Ovary (tissue), 3 donors: ENCODE measurements around the gene VSTM5.

ENCODE experiments used
- CTCF ChIP-seq, 3 donors: fragments of 450-650 bp in 2 of 3; fragments of 200-600 bp in 1 of 3; IDR thresholded peaks; one replicate each; pipeline versions ENCODE4 v1.5.1 to v1.8.0; 2016 to 2022; ENCODE audit warnings: antibody characterized with exemption in 3 of 3, mild to moderate bottlenecking in 1 of 3
- EP300 ChIP-seq: sonication (generic); formaldehyde crosslinking; IDR thresholded peaks from one replicate; pipeline ENCODE4 v1.6.1; 2017; ENCODE audit warnings: antibody characterized with exemption
- POLR2A ChIP-seq: fragments of 450-650 bp; IDR thresholded peaks from one replicate; pipeline ENCODE4 v1.6.1; 2017; ENCODE audit warnings: antibody characterized with exemption, mild to moderate bottlenecking, moderate library complexity
- donor health status: DM: no; HTN: no; CAD: no.

GRCh38 chr11:93861808-93862207 lies 11.4 kb upstream of the VSTM5 start:
- TF ChIP-seq CTCF (IDR thresholded peaks at IDR 0.05) (no peak), POLR2A (no peak), EP300 (no peak)
